Measurements from ENCODE around the gene ZNF519. TPM values are rescaled to one million over a fixed set of nuclear protein-coding genes. Genes with fewer than 3 reads are reported as not detected.
"Not testable (repeated sequence)": the region's sequence is repeated elsewhere in the genome, so short reads cannot be mapped to it uniquely, and the experiment has no call there.

ZNF519 gene
- total RNA-seq, 1 donor from 2014 or later, result 24.2 TPM

- H3K36me3 Mint-ChIP-seq (ENCODE audit: low read depth); intact Hi-C loops (cut with micrococcal nuclease); H3K4me3 Mint-ChIP-seq (ENCODE audit: low read depth); H3K27ac Mint-ChIP-seq; DNase-seq (ENCODE audit: low spot score); H3K9me3 Mint-ChIP-seq; H3K27me3 Mint-ChIP-seq (ENCODE audit: low read depth); H3K4me1 Mint-ChIP-seq (ENCODE audit: low read depth): not testable (repeated sequence)
Measured at GRCh38 chr18:14170367-14171036, 38.3 kb upstream of the ZNF519 start.

- H3K36me3 Mint-ChIP-seq (ENCODE audit: low read depth); H3K27ac Mint-ChIP-seq; H3K4me1 Mint-ChIP-seq (ENCODE audit: low read depth); H3K9me3 Mint-ChIP-seq; DNase-seq (ENCODE audit: low spot score); H3K4me3 Mint-ChIP-seq (ENCODE audit: low read depth); intact Hi-C loops (cut with micrococcal nuclease): not testable (repeated sequence)
- peaks cover 37% of the 10 kb centered on the region for H3K27me3 Mint-ChIP-seq (ENCODE audit: low read depth)
Measured at GRCh38 chr18:14162915-14163314, 30.7 kb upstream of the ZNF519 start.

DNA sequence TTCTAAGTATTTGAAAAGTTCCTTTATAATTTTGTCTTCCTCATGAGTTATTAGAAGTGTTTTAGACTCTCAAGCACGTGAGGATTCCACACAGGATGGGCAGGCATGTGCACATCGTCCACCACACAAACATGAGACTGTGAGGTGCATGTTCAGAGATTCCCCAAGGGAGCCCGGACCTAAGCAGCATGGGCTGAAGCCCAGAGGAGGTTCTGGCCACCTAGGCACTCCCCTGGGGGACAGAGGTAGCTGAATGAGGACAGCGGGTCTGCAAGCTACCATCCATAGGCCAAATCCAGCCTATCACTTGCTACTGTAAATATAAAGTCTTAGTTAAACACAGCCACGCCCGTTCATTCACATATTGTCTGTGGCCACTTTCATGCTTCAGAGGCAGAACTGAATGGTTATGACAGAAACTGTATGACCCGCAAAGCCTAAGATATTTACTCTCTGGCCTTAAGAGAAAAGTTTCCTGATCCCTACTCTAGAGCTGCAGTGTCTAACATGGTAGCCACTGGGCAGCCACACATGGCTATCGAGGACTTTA lies 19.4 kb upstream of the ZNF519 start:
- H3K4me3 Mint-ChIP-seq (ENCODE audit: low read depth); H3K9me3 Mint-ChIP-seq; H3K27me3 Mint-ChIP-seq (ENCODE audit: low read depth); H3K27ac Mint-ChIP-seq; H3K4me1 Mint-ChIP-seq (ENCODE audit: low read depth); DNase-seq (ENCODE audit: low spot score); H3K36me3 Mint-ChIP-seq (ENCODE audit: low read depth); intact Hi-C loops (cut with micrococcal nuclease): not testable (repeated sequence)

DNA sequence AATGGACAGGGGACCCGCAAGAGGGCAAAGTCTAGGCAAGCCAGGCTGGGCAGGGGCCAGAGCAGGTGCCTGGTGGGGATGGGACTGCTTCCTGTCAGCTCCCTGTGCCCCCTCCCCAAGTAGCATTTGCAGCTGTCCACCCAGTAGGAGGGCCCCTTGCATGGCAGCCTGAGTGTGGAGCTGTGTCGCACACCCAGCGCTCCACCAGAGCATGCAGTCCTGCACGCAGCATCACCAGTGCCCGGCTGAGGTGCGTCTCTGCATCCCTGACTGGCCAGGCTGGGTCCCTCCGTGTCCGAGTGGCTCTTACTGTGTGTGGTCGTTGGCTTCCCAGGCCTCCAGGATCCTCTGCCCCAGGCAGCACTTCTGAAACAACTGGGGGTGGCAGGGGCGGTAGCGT lies 18.5 kb upstream of the ZNF519 start:
- H3K9me3 Mint-ChIP-seq; intact Hi-C loops (cut with micrococcal nuclease); H3K36me3 Mint-ChIP-seq (ENCODE audit: low read depth); H3K4me3 Mint-ChIP-seq (ENCODE audit: low read depth); H3K4me1 Mint-ChIP-seq (ENCODE audit: low read depth); H3K27ac Mint-ChIP-seq; DNase-seq (ENCODE audit: low spot score); H3K27me3 Mint-ChIP-seq (ENCODE audit: low read depth): not testable (repeated sequence)

DNA sequence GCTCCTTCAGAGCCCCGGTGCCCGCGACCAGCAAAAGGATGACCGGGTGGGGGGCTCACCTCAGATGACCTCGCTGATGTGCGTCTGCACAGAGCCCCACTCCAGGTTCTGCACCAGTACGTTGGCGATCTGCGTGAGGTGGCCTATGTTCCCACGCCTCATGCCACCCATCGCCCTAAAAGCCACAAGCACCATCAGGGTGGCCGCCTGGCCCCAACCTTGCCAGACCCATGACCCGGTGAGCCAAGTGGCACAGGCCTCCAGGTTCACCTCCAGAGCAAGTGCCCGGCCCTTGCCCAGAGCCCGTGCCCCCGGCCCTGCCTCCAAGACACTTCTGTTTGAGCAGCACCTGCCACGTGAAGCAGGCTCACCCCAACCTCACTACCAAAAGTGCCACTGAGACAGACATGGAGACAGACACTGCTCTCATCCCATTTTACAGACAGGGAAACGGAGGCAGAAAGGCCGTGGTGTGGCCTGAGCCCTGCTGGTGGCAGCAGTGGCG lies 17.7 kb upstream of the ZNF519 start:
- H3K4me1 Mint-ChIP-seq (ENCODE audit: low read depth); intact Hi-C loops (cut with micrococcal nuclease); H3K9me3 Mint-ChIP-seq; H3K27me3 Mint-ChIP-seq (ENCODE audit: low read depth); H3K4me3 Mint-ChIP-seq (ENCODE audit: low read depth); H3K36me3 Mint-ChIP-seq (ENCODE audit: low read depth); DNase-seq (ENCODE audit: low spot score); H3K27ac Mint-ChIP-seq: not testable (repeated sequence)

DNA sequence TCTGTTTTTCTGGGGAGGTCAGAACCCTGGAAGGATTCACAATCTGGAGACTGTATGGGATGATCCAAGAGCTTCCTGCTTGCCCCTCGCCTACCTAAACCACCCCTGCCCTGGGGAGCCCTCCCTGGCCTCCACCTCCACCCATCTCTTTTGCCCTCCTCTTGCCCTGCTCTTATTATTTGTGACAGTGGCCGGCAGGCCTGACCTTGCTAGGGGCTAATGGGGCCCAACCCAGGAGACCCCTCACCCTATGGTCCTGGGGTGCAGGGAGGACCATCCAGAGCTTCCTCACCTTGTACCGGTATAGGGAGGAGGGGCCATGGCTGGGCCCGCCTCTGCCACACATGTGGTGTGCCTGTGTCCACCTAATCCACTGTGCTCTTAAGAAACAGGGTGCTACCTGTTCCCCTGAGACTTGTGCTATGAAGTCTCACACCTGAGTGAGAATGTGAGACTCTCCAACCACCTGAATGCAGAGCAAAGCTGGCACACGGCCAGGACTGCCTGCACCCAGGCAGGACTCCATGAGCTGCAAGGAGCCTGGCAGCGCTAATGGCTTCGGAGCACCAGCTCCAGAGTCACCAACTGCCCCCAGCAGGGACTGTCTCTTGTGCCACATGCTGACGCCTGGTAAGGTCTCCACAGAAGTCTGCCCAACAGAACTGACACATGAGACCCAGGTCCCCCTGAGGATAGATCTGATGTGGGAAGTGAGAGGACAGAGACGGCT lies 17.1 kb upstream of the ZNF519 start:
- H3K4me3 Mint-ChIP-seq (ENCODE audit: low read depth); DNase-seq (ENCODE audit: low spot score); H3K27ac Mint-ChIP-seq; H3K36me3 Mint-ChIP-seq (ENCODE audit: low read depth); intact Hi-C loops (cut with micrococcal nuclease); H3K9me3 Mint-ChIP-seq; H3K27me3 Mint-ChIP-seq (ENCODE audit: low read depth); H3K4me1 Mint-ChIP-seq (ENCODE audit: low read depth): not testable (repeated sequence)

- H3K36me3 Mint-ChIP-seq (ENCODE audit: low read depth); DNase-seq (ENCODE audit: low spot score); H3K27me3 Mint-ChIP-seq (ENCODE audit: low read depth); H3K27ac Mint-ChIP-seq; H3K9me3 Mint-ChIP-seq; H3K4me1 Mint-ChIP-seq (ENCODE audit: low read depth); intact Hi-C loops (cut with micrococcal nuclease); H3K4me3 Mint-ChIP-seq (ENCODE audit: low read depth): not testable (repeated sequence)
Measured at GRCh38 chr18:14147935-14148865, 16.0 kb upstream of the ZNF519 start.

- DNase-seq (ENCODE audit: low spot score); H3K27me3 Mint-ChIP-seq (ENCODE audit: low read depth); H3K4me1 Mint-ChIP-seq (ENCODE audit: low read depth); H3K27ac Mint-ChIP-seq; H3K9me3 Mint-ChIP-seq; intact Hi-C loops (cut with micrococcal nuclease); H3K36me3 Mint-ChIP-seq (ENCODE audit: low read depth); H3K4me3 Mint-ChIP-seq (ENCODE audit: low read depth): not testable (repeated sequence)
Measured at GRCh38 chr18:14146771-14147170, 14.5 kb upstream of the ZNF519 start.

DNA sequence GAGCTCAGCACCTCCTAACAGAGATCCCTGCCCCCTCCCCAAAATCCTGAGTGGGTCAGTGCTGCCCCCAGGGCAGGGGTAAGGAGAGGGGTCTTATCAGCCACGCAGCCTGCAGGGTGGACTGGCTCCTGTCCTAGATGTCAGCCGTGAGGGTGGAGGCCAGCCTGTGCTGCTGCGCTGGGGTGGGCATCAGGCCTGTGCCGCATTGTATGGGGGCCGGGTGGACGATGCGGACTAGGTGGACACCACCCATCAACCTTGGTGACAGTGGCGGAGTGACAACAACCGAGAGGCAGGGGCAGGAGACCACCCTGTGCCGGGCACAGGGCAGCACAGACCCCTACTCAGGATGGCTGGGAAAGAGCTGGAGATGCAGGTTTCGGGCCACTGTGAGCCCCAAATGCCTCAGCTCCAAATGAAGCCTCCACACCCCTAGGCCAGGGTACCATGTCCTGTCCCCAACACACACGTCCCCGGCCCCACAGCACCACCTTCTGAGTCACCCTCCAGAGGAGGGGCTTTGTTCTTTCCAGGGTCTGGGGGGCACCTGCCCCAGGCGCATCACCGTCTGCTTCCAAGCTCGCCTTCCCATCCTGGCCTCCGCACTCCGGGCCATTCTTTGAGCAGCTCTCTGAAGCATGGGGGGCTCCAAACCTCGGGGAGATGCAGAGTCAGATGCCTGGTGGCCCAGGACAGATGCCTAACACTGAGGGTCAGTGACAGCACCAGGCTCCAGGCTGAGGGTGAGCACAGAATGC lies 13.5 kb upstream of the ZNF519 start:
- H3K27me3 Mint-ChIP-seq (ENCODE audit: low read depth); H3K4me3 Mint-ChIP-seq (ENCODE audit: low read depth); DNase-seq (ENCODE audit: low spot score); H3K9me3 Mint-ChIP-seq; H3K27ac Mint-ChIP-seq; H3K36me3 Mint-ChIP-seq (ENCODE audit: low read depth); H3K4me1 Mint-ChIP-seq (ENCODE audit: low read depth); intact Hi-C loops (cut with micrococcal nuclease): not testable (repeated sequence)

DNA sequence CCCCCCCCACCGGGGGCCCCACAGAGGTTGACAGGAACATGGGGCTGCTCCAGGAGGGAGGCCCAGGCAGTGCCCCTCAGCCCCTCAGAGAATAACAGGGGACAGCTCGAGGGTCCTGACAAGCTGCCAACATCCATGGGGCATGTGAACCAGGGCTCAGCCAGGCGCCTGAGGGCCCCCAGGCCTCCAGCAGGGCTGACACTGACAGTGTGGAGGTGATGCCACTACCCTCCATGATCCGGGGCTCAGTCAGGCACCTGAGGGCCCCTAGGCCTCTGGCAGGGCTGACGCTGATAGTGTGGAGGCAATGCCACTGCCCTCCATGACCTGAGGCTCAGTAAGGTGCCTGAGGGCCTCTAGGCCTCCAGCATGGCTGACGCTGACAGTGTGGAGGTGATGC lies 12.8 kb upstream of the ZNF519 start:
- H3K27ac Mint-ChIP-seq; H3K27me3 Mint-ChIP-seq (ENCODE audit: low read depth); H3K9me3 Mint-ChIP-seq; H3K36me3 Mint-ChIP-seq (ENCODE audit: low read depth); intact Hi-C loops (cut with micrococcal nuclease); H3K4me1 Mint-ChIP-seq (ENCODE audit: low read depth); H3K4me3 Mint-ChIP-seq (ENCODE audit: low read depth); DNase-seq (ENCODE audit: low spot score): not testable (repeated sequence)

DNA sequence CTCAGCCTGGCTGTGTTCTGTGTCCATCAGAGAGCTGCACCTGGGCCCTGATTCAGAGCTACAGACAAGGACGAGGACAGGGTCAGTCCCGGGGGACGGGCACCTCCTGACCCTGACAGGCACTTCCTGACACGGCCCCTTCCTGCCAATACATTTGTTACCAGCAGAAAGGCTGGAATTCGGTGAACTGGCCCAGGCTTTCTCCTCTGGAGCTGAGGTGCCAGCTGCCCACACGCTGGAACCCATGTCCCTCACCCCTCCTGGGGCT lies 12.3 kb upstream of the ZNF519 start:
- Mint-ChIP-seq H3K27ac (no peak overlapping the region), H3K36me3 (ENCODE audit: low read depth) (no peaks in the 10 kb centered on the region), H3K9me3 (no peaks in the 10 kb centered on the region), H3K4me1 (ENCODE audit: low read depth) (peaks cover 1% of the 10 kb centered on the region), H3K27me3 (ENCODE audit: low read depth) (no peaks in the 10 kb centered on the region), H3K4me3 (ENCODE audit: low read depth) (no peak overlapping the region)
- DNase-seq (ENCODE audit: low spot score), result no peak
- intact Hi-C loops (cut with micrococcal nuclease), result no loop called here

DNA sequence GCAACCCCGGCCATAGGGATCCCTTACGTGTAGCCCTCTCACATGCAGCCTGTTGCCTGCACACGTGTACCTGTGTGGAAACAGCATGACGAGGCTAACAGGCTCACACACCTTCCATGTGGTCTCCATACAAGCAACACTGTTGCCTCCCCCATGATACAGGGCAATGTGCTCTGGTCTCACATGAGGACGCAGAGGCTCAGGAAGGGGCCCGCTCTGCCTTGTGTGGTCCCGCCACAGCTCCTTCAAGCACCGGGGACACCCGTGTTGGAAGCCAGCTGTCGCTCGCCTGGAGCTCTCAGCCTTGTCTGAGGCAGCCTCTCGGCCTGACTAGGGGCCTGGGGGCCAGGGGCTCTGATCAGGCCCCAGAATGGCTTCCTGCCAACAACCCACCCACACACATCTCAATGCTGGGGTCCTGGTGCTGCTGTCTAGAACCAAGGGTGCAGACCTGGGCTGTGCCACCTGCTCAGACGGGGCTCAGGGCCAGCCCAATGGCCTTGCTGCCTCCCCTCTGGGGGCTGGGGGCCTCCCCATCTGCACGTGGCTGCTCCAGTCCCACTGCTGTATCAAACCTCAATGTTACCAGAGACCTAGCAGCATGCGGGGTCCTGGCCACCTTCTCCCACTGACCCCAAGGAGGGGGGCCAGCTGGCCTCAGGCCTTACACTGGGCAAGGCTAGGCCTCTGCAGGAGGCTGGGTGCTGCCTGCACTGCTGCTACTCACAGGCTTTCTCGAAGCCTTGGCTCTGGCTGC lies 11.8 kb upstream of the ZNF519 start:
- DNase-seq (ENCODE audit: low spot score); H3K27me3 Mint-ChIP-seq (ENCODE audit: low read depth); H3K4me3 Mint-ChIP-seq (ENCODE audit: low read depth); H3K27ac Mint-ChIP-seq; intact Hi-C loops (cut with micrococcal nuclease); H3K36me3 Mint-ChIP-seq (ENCODE audit: low read depth); H3K4me1 Mint-ChIP-seq (ENCODE audit: low read depth); H3K9me3 Mint-ChIP-seq: not testable (repeated sequence)

All from activated T-helper 2 cell treated with anti-CD3 and anti-CD28 coated beads, Interferon-gamma antibody, Interleukin-2, Interleukin-4, amounts not matched to agents 10 μg/mL and 5 μg/mL and 100 μg/mL, durations not matched to agents 14 hours and 24 hours and 36 hours (primary cell).